Measurements from ENCODE around the gene AMN. TPM values are rescaled to one million over a fixed set of nuclear protein-coding genes. Genes with fewer than 3 reads are reported as not detected.

Gene AMN
- total RNA-seq, 1 donor from 2014 or later: not detected

- no peak overlapping the region for H3K27ac Mint-ChIP-seq (ENCODE audit: unreplicated experiment)
- H3K4me1 Mint-ChIP-seq (ENCODE audit: unreplicated experiment): no peaks in the 10 kb centered on the region
- peak overlapping the region; percentile 15 for H3K4me3 Mint-ChIP-seq (ENCODE audit: unreplicated experiment)
- peaks cover 8% of the 10 kb centered on the region for H3K27me3 Mint-ChIP-seq (ENCODE audit: unreplicated experiment)
- no peak for TF ChIP-seq CTCF (IDR thresholded peaks at IDR 0.05; ENCODE audit: unreplicated experiment)
- no peak for DNase-seq (ENCODE audit: low spot score)
- no peaks in the 10 kb centered on the region for H3K9me3 Mint-ChIP-seq (ENCODE audit: unreplicated experiment)
- H3K36me3 Mint-ChIP-seq (ENCODE audit: low read depth, unreplicated experiment): peaks cover 70% of the 10 kb centered on the region
These were observed 48.0 kb downstream of the AMN start for GRCh38 chr14:102970496-102970895.

- no peaks in the 10 kb centered on the region for H3K4me1 Mint-ChIP-seq (ENCODE audit: unreplicated experiment)
- no peaks in the 10 kb centered on the region for H3K9me3 Mint-ChIP-seq (ENCODE audit: unreplicated experiment)
- peak overlapping the region; percentile 13 for H3K27ac Mint-ChIP-seq (ENCODE audit: unreplicated experiment)
- H3K36me3 Mint-ChIP-seq (ENCODE audit: low read depth, unreplicated experiment): peaks cover 70% of the 10 kb centered on the region
- peak overlapping the region; percentile 34 for H3K4me3 Mint-ChIP-seq (ENCODE audit: unreplicated experiment)
- no peak for TF ChIP-seq CTCF (IDR thresholded peaks at IDR 0.05; ENCODE audit: unreplicated experiment)
- peaks cover 9% of the 10 kb centered on the region for H3K27me3 Mint-ChIP-seq (ENCODE audit: unreplicated experiment)
- DNase-seq (ENCODE audit: low spot score): no peak
These were observed 48.9 kb downstream of the AMN start for GRCh38 chr14:102971314-102971713.

DNA sequence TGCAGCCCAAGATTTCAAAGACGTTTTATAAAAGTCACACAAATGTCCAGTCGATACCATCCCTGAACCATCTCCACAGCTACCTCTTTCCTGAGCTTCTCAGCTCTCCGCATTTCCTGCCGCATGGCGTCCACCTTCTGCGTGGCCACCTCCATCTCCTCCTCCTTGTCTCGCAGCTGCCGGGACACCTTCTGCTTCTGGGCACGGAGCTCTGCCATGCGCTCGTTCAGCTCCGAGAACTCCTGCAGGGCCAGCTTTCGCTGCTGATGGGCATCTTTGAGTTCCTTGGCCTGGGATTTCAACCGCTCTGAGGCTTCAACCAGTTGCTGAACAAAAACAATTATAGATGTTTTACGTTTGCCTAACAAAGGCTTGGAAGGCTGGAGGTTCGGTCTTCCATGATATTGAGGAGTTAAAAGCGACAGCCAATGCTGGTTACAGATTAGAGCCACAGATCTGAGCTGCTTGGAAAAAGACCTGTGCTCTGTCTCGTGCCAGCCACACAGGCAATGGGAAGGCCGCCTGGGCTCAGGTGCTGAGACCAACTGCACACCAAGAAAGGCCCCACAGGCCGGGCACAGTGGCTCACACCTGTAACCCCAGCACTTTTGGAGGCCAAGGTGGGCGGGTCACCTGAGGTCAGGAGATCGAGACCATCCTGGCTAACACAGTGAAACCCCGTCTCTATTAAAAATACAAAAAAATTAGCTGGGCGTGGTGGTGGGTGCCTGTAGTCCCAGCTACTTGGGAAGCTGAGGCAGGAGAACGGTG lies 49.6 kb downstream of the AMN start:
- Mint-ChIP-seq H3K9me3 (ENCODE audit: unreplicated experiment) (no peaks in the 10 kb centered on the region), H3K4me1 (ENCODE audit: unreplicated experiment) (no peaks in the 10 kb centered on the region), H3K27ac (ENCODE audit: unreplicated experiment) (no peak overlapping the region), H3K36me3 (ENCODE audit: low read depth, unreplicated experiment) (peaks cover 71% of the 10 kb centered on the region), H3K4me3 (ENCODE audit: unreplicated experiment) (peak overlapping the region; percentile 34), H3K27me3 (ENCODE audit: unreplicated experiment) (peaks cover 11% of the 10 kb centered on the region)
- DNase-seq (ENCODE audit: low spot score): no peak
- TF ChIP-seq CTCF (IDR thresholded peaks at IDR 0.05; ENCODE audit: unreplicated experiment): no peak

GRCh38 chr14:102973706-102974285 lies 51.3 kb downstream of the AMN start:
- H3K4me1 Mint-ChIP-seq (ENCODE audit: unreplicated experiment): no peaks in the 10 kb centered on the region
- H3K27me3 Mint-ChIP-seq (ENCODE audit: unreplicated experiment): peaks cover 8% of the 10 kb centered on the region
- H3K36me3 Mint-ChIP-seq (ENCODE audit: low read depth, unreplicated experiment): peaks cover 69% of the 10 kb centered on the region
- H3K27ac Mint-ChIP-seq (ENCODE audit: unreplicated experiment): no peak overlapping the region
- DNase-seq (ENCODE audit: low spot score): no peak
- H3K4me3 Mint-ChIP-seq (ENCODE audit: unreplicated experiment): peak overlapping the region; percentile 66
- no peak for TF ChIP-seq CTCF (IDR thresholded peaks at IDR 0.05; ENCODE audit: unreplicated experiment)
- H3K9me3 Mint-ChIP-seq (ENCODE audit: unreplicated experiment): no peaks in the 10 kb centered on the region

DNA sequence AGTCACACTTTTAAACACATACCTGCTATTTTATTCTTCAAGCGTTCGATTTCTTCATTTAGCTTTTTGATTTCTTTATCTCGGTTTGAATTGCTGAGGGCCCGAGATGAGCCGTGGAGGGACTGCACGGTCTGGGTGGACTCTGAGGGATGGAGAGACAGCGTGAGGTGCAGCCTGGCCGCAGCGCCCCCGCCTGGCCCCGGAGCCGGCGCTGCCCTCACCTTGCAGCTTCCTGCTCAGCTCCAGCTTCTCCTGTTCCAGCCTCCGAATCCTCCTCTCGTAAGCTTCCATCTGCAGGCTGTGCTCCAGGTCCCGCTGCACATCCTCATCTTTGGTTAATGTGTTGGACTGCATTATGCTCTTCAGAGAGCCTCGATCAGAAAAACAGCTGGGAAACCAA lies 53.2 kb downstream of the AMN start:
- TF ChIP-seq CTCF (IDR thresholded peaks at IDR 0.05; ENCODE audit: unreplicated experiment): no peak
- DNase-seq (ENCODE audit: low spot score): no peak
- Mint-ChIP-seq H3K27me3 (ENCODE audit: unreplicated experiment) (peaks cover 8% of the 10 kb centered on the region), H3K4me3 (ENCODE audit: unreplicated experiment) (peak overlapping the region; percentile 21), H3K36me3 (ENCODE audit: low read depth, unreplicated experiment) (peaks cover 60% of the 10 kb centered on the region), H3K4me1 (ENCODE audit: unreplicated experiment) (no peaks in the 10 kb centered on the region), H3K9me3 (ENCODE audit: unreplicated experiment) (no peaks in the 10 kb centered on the region), H3K27ac (ENCODE audit: unreplicated experiment) (peak overlapping the region; percentile 67)
